Ovary (tissue), 3 donors: ENCODE data around the gene SLC9A7.

ENCODE experiments used
- POLR2A ChIP-seq: fragments of 450-650 bp; IDR thresholded peaks from one replicate; pipeline ENCODE4 v1.6.1; 2017; ENCODE audit warnings: antibody characterized with exemption, mild to moderate bottlenecking, moderate library complexity
- TF ChIP-seq, protein P1 (sequence below), 3 donors: fragments of 450-650 bp in 2 of 3; fragments of 200-600 bp in 1 of 3; IDR thresholded peaks; one replicate each; pipeline versions ENCODE4 v1.5.1 to v1.8.0; 2016 to 2022; ENCODE audit warnings: antibody characterized with exemption in 3 of 3, mild to moderate bottlenecking in 1 of 3
- donor health status: DM: no; HTN: no; CAD: no.

DNA sequence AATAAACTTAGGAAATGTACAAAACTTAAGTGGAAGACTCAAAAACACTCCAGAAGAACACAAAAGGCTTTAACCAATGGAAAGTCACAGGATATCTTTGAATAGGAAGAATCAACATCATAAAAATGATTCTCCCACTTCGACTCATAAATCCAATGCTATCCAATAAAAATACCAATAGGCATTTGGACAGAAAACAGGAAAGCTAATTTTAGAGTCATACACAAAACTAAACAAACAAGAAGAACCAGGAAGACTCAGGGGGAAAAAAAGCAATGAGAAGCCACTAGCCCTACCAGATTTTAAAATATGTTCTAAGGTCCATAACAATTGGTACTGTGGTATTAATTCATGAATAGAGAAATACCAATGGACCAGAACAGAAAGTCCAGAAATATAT is 28.2 kb downstream of the SLC9A7 start:
- TF ChIP-seq POLR2A, result no peak
- TF ChIP-seq, protein P1, sequence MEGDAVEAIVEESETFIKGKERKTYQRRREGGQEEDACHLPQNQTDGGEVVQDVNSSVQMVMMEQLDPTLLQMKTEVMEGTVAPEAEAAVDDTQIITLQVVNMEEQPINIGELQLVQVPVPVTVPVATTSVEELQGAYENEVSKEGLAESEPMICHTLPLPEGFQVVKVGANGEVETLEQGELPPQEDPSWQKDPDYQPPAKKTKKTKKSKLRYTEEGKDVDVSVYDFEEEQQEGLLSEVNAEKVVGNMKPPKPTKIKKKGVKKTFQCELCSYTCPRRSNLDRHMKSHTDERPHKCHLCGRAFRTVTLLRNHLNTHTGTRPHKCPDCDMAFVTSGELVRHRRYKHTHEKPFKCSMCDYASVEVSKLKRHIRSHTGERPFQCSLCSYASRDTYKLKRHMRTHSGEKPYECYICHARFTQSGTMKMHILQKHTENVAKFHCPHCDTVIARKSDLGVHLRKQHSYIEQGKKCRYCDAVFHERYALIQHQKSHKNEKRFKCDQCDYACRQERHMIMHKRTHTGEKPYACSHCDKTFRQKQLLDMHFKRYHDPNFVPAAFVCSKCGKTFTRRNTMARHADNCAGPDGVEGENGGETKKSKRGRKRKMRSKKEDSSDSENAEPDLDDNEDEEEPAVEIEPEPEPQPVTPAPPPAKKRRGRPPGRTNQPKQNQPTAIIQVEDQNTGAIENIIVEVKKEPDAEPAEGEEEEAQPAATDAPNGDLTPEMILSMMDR (IDR thresholded peaks at IDR 0.05), result no peak
